K562 (cell line): ENCODE measurements around the gene VEZF1. TPM values are rescaled to one million over a fixed set of nuclear protein-coding genes. Genes with fewer than 3 reads are reported as not detected.

Source experiments
- NFIX ChIP-seq: fragments of 250-450 bp; sonication (Bioruptor Pico); IDR thresholded peaks from 2 replicates; pipeline ENCODE4 v1.4.0; 2020; ENCODE audit warnings: low read depth, mild to moderate bottlenecking, moderate library complexity
- TBL1XR1 ChIP-seq, 2 experiments: IDR thresholded peaks; 2 replicates each; pipeline ENCODE4 v1.6.1; 2012; ENCODE audit warnings: improper control_type of control experiment in 2 of 2, low read length in 2 of 2, mild to moderate bottlenecking in 1 of 2
- polyA plus RNA-seq, 8 experiments: library from polyadenylated mRNA; depleted of rRNA in 4 of 8; stranded (reverse) in 5 of 8; unstranded in 3 of 8; fragments of >200 nt; fragmentation: Nextera tagmentation in 2 of 8; fragmentation: Illumina TruSeq in 1 of 8; extraction: Ambion mirVana in 2 of 8; extraction: Trizol in 1 of 8; gene quantifications; 2 replicates each; pipeline versions ENCODE4 v1.2.1 to v1.2.3, GENCODE V29; 2011 to 2014; ENCODE audit warnings: inconsistent platforms in 1 of 8, missing spikeins in 1 of 8
- total RNA-seq, 7 experiments: library from RNA; depleted of rRNA in 6 of 7; stranded (reverse); fragments of >200 nt in 6 of 7; fragmentation: Illumina TruSeq in 2 of 7; extraction: Trizol in 2 of 7; gene quantifications; 2 replicates each; pipeline versions ENCODE4 v1.2.1 to v1.2.3, GENCODE V29; 2011 to 2021; ENCODE audit warnings: low replicate concordance in 1 of 7
- TF ChIP-seq, protein P1 (sequence below): sonication (generic); formaldehyde crosslinking; IDR thresholded peaks from 2 replicates; pipeline ENCODE4 v1.8.1; 2023; ENCODE audit warnings: missing genetic modification reagents, mild to moderate bottlenecking, borderline replicate concordance

The VEZF1 gene
- total and polyA plus RNA-seq, 9 of the 15 experiments (the other 6 are each of a cell fraction or from before 2014, with no cell fraction given) = 9.5 to 33.4 (median 22.1) TPM

DNA sequence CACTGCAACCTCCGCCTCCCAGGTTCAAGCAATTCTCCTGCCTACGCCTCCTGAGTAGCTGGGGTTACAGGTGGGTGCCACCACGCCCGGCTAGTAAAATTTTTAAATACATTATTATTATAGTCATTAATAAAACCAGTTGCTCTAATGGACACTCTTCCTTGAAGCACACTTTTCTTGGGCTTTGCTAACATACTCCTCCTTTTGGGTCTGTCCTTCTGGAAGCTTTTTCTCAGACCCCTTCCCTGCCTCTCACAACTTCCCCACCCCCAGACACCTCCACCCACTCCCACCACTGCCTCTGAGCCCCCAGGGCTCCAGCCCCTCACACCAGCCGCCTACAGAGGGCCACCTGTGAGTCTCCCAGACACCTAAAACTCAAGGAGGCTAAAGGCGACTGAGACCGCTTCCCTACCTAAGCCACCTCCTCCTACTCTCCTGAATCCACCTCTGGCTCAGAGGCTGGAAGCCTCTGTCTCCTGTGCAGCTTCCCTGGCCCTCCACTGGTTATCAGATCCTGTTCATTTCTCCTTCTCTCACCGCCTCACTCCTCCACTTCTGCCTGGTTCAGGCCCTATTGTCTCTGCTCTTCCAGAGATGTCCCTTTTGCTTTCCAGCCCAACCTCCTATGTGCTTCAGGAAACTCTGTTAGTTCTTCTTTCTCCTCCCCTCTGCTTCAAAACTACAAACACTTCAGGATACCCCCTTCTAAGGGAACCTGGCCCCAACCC is 30.8 kb downstream of the VEZF1 start (continued):
- TF ChIP-seq, protein P1, sequence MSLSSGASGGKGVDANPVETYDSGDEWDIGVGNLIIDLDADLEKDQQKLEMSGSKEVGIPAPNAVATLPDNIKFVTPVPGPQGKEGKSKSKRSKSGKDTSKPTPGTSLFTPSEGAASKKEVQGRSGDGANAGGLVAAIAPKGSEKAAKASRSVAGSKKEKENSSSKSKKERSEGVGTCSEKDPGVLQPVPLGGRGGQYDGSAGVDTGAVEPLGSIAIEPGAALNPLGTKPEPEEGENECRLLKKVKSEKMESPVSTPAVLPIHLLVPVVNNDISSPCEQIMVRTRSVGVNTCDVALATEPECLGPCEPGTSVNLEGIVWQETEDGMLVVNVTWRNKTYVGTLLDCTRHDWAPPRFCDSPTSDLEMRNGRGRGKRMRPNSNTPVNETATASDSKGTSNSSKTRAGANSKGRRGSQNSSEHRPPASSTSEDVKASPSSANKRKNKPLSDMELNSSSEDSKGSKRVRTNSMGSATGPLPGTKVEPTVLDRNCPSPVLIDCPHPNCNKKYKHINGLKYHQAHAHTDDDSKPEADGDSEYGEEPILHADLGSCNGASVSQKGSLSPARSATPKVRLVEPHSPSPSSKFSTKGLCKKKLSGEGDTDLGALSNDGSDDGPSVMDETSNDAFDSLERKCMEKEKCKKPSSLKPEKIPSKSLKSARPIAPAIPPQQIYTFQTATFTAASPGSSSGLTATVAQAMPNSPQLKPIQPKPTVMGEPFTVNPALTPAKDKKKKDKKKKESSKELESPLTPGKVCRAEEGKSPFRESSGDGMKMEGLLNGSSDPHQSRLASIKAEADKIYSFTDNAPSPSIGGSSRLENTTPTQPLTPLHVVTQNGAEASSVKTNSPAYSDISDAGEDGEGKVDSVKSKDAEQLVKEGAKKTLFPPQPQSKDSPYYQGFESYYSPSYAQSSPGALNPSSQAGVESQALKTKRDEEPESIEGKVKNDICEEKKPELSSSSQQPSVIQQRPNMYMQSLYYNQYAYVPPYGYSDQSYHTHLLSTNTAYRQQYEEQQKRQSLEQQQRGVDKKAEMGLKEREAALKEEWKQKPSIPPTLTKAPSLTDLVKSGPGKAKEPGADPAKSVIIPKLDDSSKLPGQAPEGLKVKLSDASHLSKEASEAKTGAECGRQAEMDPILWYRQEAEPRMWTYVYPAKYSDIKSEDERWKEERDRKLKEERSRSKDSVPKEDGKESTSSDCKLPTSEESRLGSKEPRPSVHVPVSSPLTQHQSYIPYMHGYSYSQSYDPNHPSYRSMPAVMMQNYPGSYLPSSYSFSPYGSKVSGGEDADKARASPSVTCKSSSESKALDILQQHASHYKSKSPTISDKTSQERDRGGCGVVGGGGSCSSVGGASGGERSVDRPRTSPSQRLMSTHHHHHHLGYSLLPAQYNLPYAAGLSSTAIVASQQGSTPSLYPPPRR = no peak
- TF ChIP-seq NFIX (CRISPR knock-in tag) = no peak
- TF ChIP-seq TBL1XR1 (IDR thresholded peaks at IDR 0.05; ENCODE audit: low read length in 2 of 2) = no peak
